GM23338 (cell line): ENCODE data around the gene PCIF1. TPM values are rescaled to one million over a fixed set of nuclear protein-coding genes. Genes with fewer than 3 reads are reported as not detected.

Experiments
- ATAC-seq: fragments of 200-7000 bp; cut with Tn5 transposase; 3 replicates; pipeline ENCODE4 v1.9.1; 2020
- DNase-seq: peaks from one replicate; pipeline ENCODE4 v3.0.0-alpha.2; 2015; ENCODE audit warnings: low spot score
- H2AFZ ChIP-seq: fragments of 200-600 bp; sonication (generic); 2 replicates; pipeline ENCODE4 v1.8.0; 2016; ENCODE audit warnings: antibody characterized with exemption, mild to moderate bottlenecking, moderate library complexity
- H3F3A ChIP-seq: fragments of 200-600 bp; sonication (generic); replicated peaks from 2 replicates; pipeline ENCODE4 v1.8.0; 2017; ENCODE audit warnings: antibody characterized with exemption, mixed run types, low read depth
- H3K27ac ChIP-seq: fragments of 200-600 bp; sonication (generic); 2 replicates; pipeline ENCODE4 v1.6.1; 2016; ENCODE audit warnings: low read depth
- H3K27me3 ChIP-seq: fragments of 200-600 bp; sonication (generic); 2 replicates; pipeline ENCODE4 v1.8.0; 2016; ENCODE audit warnings: mild to moderate bottlenecking, mixed run types, moderate library complexity; ENCODE audit not compliant: insufficient read depth
- H3K36me3 ChIP-seq: fragments of 200-600 bp; sonication (generic); 2 replicates; pipeline ENCODE4 v1.8.0; 2016; ENCODE audit warnings: mild to moderate bottlenecking; ENCODE audit not compliant: insufficient read depth
- H3K4me1 ChIP-seq: fragments of 200-600 bp; sonication (generic); 2 replicates; pipeline ENCODE4 v1.8.0; 2016; ENCODE audit warnings: mild to moderate bottlenecking, moderate library complexity; ENCODE audit not compliant: insufficient read depth
- H3K4me2 ChIP-seq: fragments of 200-600 bp; sonication (generic); 2 replicates; pipeline ENCODE4 v1.7.1; 2017; ENCODE audit warnings: mixed run types
- H3K4me3 ChIP-seq: fragments of 200-600 bp; sonication (generic); 2 replicates; pipeline ENCODE4 v1.6.1; 2016; ENCODE audit warnings: mixed run types
- H3K79me2 ChIP-seq: fragments of 200-600 bp; sonication (generic); replicated peaks from 2 replicates; pipeline ENCODE4 v1.8.0; 2017; ENCODE audit warnings: mild to moderate bottlenecking; ENCODE audit not compliant: insufficient read depth
- H3K9me2 ChIP-seq: fragments of 200-600 bp; sonication (generic); 2 replicates; pipeline ENCODE4 v1.8.0; 2017; ENCODE audit not compliant: insufficient read depth
- H4K20me1 ChIP-seq: fragments of 200-600 bp; sonication (generic); replicated peaks from 2 replicates; pipeline ENCODE4 v1.8.0; 2017; ENCODE audit warnings: mild to moderate bottlenecking; ENCODE audit not compliant: insufficient read depth
- H3K27ac Mint-ChIP-seq: 2 replicates; pipeline ENCODE4 v1.8.0; 2020; ENCODE audit warnings: inconsistent platforms, mild to moderate bottlenecking, moderate library complexity, mixed read lengths
- H3K27me3 Mint-ChIP-seq: 3 replicates; pipeline ENCODE4 v1.8.0; 2022; ENCODE audit warnings: low read depth, mild to moderate bottlenecking, moderate library complexity, mixed read lengths, inconsistent platforms; ENCODE audit not compliant: insufficient read depth, poor library complexity
- H3K36me3 Mint-ChIP-seq: 3 replicates; pipeline ENCODE4 v1.8.0; 2021; ENCODE audit warnings: low read depth, mild to moderate bottlenecking, inconsistent platforms, moderate library complexity, mixed read lengths
- H3K4me1 Mint-ChIP-seq: 3 replicates; pipeline ENCODE4 v1.8.0; 2020; ENCODE audit warnings: mild to moderate bottlenecking, inconsistent platforms, mixed read lengths
- H3K4me3 Mint-ChIP-seq: 3 replicates; pipeline ENCODE4 v1.8.0; 2021; ENCODE audit warnings: moderate library complexity, mild to moderate bottlenecking, inconsistent platforms, mixed read lengths
- H3K9me3 Mint-ChIP-seq: 3 replicates; pipeline ENCODE4 v1.8.0; 2020; ENCODE audit warnings: moderate library complexity, mild to moderate bottlenecking, inconsistent platforms, mixed read lengths
- EZH2 ChIP-seq: fragments of 200-600 bp; sonication (generic); IDR thresholded peaks from one replicate; pipeline ENCODE4 v1.8.0; 2017; ENCODE audit warnings: antibody characterized with exemption, mild to moderate bottlenecking, low read depth; ENCODE audit not compliant: unreplicated experiment
- JUNB ChIP-seq: IDR thresholded peaks from one replicate; pipeline ENCODE4 v1.6.1; 2016; ENCODE audit warnings: antibody characterized with exemption; ENCODE audit not compliant: unreplicated experiment
- POLR2AphosphoS5 ChIP-seq: IDR thresholded peaks from 2 replicates; pipeline ENCODE4 v1.6.1; 2016; ENCODE audit warnings: antibody characterized with exemption, low read depth
- REST ChIP-seq: IDR thresholded peaks from one replicate; pipeline ENCODE4 v1.6.1; 2018; ENCODE audit warnings: antibody characterized with exemption; ENCODE audit not compliant: unreplicated experiment
- ZNF114 ChIP-seq: fragments of 250-450 bp; sonication (Bioruptor Pico); IDR thresholded peaks from 2 replicates; pipeline ENCODE4 v1.5.0; 2020; ENCODE audit warnings: mild to moderate bottlenecking, moderate library complexity
- ZNF331 ChIP-seq: fragments of 250-450 bp; sonication (Bioruptor Pico); IDR thresholded peaks from 2 replicates; pipeline ENCODE4 v1.5.0; 2020; ENCODE audit warnings: low read depth, mild to moderate bottlenecking, moderate library complexity
- ZNF462 ChIP-seq: fragments of 250-450 bp; sonication (Bioruptor Pico); IDR thresholded peaks from 2 replicates; pipeline ENCODE4 v1.5.0; 2020; ENCODE audit warnings: mild to moderate bottlenecking, moderate library complexity
- polyA plus RNA-seq: library from polyadenylated mRNA; unstranded; fragments of >200 nt; fragmentation: Nextera tagmentation; extraction: Ambion mirVana; gene quantifications from 2 replicates; pipeline ENCODE4 v1.2.1, GENCODE V29; 2016
- total RNA-seq: library from RNA; depleted of rRNA; stranded (reverse); fragments of >200 nt; shearing (Covaris generic); gene quantifications from 2 replicates; pipeline ENCODE4 v1.2.3, GENCODE V29; 2014

The PCIF1 gene
- total and polyA plus RNA-seq, 2 experiments from 2014 or later, result 26.1 to 28.3 TPM

- DNase-seq (no peak), ATAC-seq (no peak)
These were observed 29.5 kb downstream of the PCIF1 start for GRCh38 chr20:45964006-45964400.

More at GRCh38 chr20:45964006-45964400, 29.5 kb downstream of the PCIF1 start:
- no peaks in the 10 kb centered on the region for H4K20me1 ChIP-seq
- H3K27me3 ChIP-seq, result no peaks in the 10 kb centered on the region
- TF ChIP-seq JUNB (no peak), ZNF462 (CRISPR knock-in tag) (no peak), REST (no peak), EZH2 (no peak), POLR2AphosphoS5 (no peak), ZNF114 (no peak), ZNF331 (no peak)
- H3K79me2 ChIP-seq, result no peaks in the 10 kb centered on the region
- H3K27me3 Mint-ChIP-seq, result peaks cover 12% of the 10 kb centered on the region
- H3F3A ChIP-seq, result no peaks in the 10 kb centered on the region
- H3K4me1 ChIP-seq, result no peaks in the 10 kb centered on the region
- no peak overlapping the region for H3K27ac ChIP-seq
- no peak overlapping the region for H3K4me3 ChIP-seq
- no peak overlapping the region for H3K4me2 ChIP-seq
- peaks cover 9% of the 10 kb centered on the region for H3K36me3 ChIP-seq
- no peak overlapping the region for H2AFZ ChIP-seq
- 0 out of 3 replicates have a peak, but pooled peaks cover 2% of the 10 kb centered on the region for H3K4me1 Mint-ChIP-seq
- no peak overlapping the region for H3K4me3 Mint-ChIP-seq
- peaks cover 43% of the 10 kb centered on the region for H3K36me3 Mint-ChIP-seq
- no peaks in the 10 kb centered on the region for H3K9me3 Mint-ChIP-seq
- H3K9me2 ChIP-seq, result no peaks in the 10 kb centered on the region
- no peak overlapping the region for H3K27ac Mint-ChIP-seq
